Hematopoietic multipotent progenitor cell (in vitro differentiated cells): ENCODE results near the gene NTN4. TPM values are rescaled to one million over a fixed set of nuclear protein-coding genes. Genes with fewer than 3 reads are reported as not detected.
"Not testable (repeated sequence)": the region's sequence is repeated elsewhere in the genome, so short reads cannot be mapped to it uniquely, and the experiment has no call there.

Experiments
- DNase-seq, 3 donors: peaks; one replicate each; pipeline ENCODE4 v3.0.0-alpha.2; 2011 to 2015; ENCODE audit warnings: low read depth in 2 of 3, low spot score in 2 of 3
- total RNA-seq: library from RNA; depleted of rRNA; stranded (reverse); fragments of >200 nt; gene quantifications from one replicate; pipeline ENCODE4 v1.2.3, GENCODE V29; 2012

NTN4 gene
- total RNA-seq, 1 donor, result under 0.01 TPM

DNA sequence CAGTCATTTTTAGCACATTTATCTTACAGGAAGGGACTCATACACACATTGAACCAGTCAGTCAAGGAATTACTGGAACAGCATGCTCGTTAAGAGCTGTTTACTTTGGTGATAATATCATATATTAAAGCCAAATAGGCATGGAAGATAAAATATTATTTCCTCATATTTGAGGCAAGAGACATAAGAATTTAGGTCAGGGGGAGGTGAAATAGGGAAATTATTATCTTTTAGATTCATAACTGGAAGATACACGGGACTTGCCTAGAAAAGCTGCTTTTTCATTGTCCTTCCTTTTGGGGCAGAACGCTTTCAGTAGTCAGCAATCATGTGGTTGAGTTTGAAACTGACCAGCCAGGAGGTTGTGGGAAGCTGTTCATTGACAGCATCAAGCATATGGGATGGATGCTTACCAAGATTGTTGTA is 72.5 kb downstream of the NTN4 start:
- no peak for DNase-seq

DNA sequence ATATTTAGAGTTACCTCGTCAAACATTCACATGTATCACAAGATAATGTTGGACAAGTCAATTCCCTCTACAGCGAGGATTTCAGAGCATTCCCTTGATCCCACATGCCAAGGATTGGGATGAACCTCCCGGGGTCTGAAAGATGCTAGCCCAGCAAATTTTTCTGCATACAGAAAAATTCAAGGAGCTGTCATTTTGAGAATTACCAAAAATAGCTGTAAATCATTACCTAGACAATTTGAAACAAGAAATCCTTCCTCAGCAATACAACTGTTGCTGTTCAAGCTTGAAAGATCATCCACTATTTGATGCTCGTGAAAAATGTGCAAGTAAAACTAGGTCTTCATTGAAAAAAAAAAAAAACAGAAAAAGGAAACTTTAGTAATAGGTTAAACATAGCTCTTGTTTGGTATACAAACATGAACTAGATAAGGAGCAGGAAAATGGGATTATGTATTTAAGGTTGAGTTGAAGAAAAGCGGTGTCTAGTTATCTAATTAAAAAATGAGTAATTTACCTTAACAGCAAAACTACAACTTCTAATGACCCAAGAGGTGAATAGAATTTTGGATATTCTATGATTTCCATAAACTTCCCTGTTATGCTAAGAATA is 73.1 kb downstream of the NTN4 start:
- DNase-seq, result no peak

DNA sequence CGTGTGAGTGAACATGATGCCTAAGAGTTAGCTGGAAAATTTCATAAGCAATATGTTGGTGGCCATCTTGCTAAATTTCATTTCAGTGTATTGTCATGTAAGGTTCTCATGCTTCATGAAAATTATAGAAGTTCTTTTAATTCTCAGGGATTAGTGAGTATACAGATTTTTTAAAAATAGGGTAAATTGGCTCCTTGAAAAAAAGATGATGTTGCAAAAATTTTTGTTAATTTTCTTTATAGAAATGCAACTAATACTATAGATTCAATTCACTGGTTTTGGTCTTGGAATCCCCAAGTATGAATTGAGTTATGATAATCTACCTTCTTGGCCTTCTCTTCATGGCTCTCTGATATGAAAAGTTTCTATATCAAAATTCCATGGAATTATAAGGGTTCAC is 75.4 kb downstream of the NTN4 start:
- DNase-seq, result no peak

DNA sequence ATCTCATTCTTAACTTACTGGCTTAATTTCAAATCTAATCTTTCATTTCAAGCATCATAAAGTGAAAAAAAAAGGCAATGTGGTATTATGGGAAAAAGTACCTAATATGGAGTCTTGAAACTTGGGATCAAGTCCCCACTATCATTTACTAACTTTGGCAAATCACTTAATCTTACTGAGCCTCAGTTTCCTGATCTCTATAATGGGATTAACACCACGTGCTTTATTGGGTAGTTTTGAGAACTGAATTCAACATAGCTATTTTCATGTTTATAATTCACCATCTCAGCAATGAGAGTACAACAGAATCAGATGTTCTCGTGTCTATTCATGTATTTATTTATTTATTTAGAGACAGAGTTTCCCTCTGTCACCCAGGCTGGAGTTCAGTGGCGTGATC is 78.3 kb downstream of the NTN4 start:
- DNase-seq, result no peak

DNA sequence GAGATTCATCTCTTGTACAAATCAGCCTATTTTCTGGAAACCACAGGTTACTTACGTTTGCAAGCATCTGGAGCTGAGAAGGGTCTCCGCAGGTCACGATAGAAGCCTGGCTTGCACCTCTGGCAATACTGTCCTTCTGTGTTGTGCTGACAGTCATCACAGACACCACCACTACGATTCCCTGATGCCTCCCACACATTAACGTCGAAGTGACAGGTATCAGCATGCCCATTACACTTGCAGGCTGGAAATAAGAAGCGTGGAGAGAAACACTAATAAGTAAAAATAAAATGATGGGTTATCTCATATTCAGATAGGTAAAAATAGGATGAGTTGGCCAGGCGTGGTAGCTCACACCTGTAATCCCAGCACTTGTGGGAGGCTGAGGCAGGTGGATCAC is 80.2 kb downstream of the NTN4 start:
- DNase-seq, result no peak

GRCh38 chr12:95709152-95709551 is 81.4 kb downstream of the NTN4 start:
- no peak for DNase-seq

- no peak for DNase-seq
Observed at GRCh38 chr12:95705143-95705542, 85.4 kb downstream of the NTN4 start.

DNA sequence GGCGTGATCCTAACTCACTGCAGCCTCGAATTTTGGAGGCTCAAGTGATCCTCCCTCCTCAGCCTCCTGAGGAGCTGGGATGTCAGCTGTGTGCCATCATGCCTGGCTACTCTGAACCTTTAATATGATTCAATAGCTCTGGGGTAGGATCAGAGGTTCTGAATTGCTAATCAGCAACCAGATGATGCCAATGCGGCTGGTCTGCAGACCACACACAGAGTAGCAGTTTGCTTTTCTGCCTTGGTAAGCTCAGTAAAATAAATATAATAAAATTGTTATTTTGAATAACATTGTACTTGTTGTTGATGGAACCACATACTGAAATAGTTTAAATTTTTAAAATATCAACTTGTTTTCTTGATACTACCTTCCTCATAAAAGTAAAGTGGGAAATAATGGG is 86.6 kb downstream of the NTN4 start:
- DNase-seq, result no peak

DNA sequence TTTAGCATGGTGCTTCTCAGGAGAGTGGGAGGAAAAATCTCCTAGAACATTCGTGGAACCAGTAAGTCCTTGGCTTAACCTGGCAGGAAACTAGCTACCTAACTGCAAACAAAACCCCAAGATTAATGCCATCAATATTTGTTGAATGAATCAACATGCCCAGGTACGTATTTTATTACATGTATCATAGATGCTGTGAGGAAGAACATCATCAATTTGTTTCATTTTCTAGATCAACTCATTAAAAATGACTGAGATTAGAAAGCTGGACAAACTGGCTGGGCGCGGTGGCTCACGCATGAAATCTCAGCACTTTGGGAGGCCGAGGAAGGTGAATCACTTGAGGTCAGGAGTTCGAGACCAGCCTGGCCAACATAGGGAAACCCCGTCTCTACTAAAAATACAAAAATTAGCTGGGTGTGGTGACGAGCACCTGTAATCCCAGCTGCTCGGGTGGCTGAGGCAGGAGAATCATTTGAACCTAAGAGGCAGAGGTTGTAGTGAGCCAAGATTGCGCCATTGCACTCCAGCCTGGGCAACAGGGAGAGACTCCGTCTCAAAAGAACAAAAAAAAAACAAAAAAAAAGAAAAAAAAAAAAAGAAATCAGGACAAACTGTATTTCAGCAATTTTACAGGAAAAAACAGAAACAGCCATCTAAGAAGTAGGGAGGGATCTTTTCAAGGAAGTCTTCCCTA is 88.7 kb downstream of the NTN4 start:
- no peak for DNase-seq

DNA sequence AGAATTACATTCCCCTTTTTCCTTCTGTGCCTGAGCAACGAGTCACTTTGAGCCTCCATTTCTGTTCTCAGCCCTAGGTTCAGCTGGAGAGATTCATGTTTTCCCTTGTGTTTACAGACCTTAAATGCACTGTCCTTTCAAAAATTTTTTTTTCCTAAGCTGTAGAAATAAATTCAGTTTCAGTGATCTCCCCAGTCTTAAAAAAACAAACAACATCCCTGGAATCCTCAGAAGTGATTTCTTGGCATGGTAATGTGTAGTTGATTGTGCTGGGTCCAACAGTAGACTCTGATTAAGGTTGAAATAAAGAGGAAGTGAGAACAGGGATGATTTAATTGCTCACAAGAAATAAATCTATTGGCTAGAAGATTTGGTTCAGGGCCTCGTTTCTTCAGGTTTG is 89.3 kb downstream of the NTN4 start:
- DNase-seq, result no peak

DNA sequence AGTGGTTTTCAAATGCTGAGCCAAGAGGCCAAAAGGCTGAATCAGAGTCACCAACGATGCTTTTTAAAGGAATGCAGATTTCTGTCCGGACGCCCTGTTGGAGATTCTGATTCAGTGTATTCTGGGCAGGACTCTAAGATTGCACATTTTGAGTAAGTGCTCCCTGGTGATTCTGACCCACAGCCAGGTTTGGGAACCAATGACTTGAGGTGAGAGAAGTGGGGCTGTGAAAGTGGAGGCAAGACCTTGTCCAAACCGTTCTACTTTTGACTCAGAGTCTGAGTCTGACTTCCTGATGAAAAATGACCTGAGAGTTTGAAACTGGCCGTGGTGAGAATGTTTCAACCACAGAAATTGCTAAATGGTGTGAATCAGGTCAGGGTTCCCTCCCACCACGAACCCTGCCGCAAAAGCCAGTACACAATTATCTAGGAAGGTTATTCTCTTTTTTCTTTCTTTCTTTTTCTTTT is 90.2 kb downstream of the NTN4 start:
- DNase-seq, result no peak

DNA sequence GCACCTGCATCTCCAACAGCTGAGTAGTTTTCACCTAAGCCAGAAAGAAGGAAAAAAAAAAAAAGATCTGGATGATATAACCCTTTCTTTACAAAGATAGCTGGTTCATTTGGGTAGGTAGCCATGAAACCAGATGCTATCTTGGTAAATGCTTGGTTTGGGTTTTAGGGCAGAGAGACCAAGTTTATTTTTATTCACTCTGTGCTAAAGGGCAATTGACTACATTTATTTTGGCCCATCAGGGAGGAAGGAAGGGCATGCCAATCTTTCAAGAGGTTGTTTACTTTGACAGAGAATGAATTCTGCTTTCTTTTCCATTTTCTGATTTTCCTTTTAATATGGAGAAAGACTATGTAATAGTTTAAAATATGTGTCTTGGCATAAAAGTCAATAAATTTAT is 91.0 kb downstream of the NTN4 start:
- no peak for DNase-seq

DNA sequence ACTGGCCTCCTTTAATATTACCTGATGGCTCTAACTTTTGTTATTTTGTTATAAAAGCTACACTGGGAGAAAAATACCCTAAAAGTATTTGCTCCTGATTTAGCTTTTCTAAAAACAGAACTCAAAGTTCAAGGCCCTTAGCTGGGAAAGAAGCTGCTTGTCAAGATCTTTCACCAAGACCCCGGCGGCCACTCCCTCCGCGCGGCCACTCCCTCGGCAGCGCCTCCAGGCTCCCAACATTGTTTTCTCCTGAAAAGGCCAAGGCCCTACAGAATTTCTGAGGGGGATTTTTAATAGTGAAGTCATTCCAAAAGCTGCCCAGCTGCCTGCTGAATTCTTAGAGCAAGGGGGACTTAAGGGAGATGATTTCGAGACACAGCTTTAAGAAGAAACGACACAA is 96.4 kb downstream of the NTN4 start:
- DNase-seq, result no peak

DNA sequence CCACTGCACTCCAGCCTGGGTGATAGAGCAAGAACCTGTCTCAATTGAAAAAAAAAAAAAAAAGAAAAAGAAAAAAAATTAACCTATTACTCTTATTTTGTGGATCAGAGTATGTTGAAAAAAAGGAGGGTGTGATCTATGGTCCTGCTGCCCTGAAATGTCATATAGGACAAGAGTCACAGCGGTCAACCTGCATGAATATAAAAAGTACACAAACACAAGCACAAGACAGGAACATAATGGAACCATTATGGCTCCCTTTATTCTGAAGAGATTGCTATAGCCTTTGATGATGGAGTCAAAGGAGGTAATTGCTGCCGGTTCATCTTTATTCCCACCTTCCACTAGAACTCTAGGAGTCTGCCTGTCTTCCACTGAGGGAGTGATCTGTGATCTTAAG is 96.9 kb downstream of the NTN4 start:
- DNase-seq, result no peak

DNA sequence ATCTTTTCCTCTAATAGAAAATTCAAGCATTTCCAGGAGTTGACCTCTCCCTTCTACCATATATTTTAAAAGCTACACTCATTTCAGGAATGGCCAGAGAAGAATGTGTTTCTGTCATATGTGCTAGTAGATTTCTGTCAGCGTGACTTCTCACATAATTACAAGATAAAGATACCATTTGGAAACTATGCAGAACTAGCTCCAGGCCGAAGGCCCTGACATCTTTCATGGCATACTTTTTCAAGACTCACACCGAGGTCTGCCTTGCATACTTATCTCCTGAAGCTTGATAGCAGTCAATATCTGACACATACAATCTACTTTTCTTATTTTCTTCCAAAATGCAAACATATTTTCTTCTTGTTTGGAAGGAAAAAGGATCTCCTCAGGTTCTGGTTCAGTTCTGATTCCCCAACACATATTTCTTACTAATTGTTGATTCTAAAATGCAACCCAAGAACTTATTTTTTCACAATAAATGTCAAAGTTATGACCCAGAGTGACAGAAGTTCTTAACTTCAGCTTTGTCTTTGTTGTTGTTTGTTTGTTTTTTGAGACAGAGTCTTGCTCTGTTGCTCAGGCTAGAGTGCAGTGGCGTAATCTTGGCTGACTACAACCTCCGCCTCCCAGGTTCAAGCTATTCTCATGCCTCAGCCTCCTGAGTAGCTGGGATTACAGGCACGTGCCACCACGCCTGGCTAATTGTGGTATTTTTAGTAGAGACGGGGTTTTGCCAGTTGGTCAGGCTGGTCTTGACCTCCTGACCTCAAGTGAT is 99.5 kb downstream of the NTN4 start:
- DNase-seq, result no peak

DNA sequence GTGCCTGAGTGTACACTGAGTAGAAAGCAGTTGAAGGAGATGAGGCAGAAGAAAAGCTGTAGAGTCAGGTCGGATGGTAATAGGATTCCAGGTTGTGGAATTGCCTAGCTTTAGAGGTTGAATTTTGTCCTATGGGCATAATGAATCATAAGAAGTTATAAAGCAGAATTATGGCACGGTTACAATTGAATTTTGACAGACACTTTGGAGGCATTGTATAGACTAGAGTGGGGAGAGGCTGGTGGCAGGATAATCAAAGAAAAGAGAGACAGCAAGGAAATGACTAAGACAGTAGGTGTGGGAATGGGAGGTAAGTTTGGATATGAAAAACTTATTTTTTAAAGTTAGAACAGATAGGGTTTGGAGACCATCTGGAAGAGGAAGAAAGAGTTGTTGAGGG is 102.6 kb downstream of the NTN4 start:
- DNase-seq, result no peak

GRCh38 chr12:95683418-95683817 is 107.1 kb downstream of the NTN4 start:
- DNase-seq, result no peak

DNA sequence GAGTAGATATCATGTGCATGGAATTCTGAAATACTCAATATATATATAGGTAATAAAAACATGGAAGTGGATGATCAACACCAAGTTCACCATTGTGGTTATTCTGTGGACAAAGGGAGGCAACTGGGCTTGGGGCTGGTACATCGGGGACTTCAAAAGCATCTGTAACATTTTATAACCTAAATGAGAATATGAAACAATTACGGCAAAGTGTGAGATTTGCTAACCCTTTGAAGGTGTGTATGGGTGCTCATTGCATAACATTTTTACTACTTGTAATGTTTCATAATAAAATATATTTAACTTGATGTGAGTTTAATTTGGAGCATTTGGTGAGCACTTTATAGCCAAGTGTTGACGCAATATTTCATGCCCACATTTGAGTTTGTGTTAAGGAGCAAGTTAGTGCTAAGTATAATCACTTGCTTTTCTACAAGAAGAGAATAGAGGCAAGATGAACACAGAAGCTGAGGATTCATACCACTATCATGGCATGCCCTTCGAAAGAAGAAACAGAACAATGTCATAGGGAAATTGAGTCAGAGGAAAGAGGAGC is 109.3 kb downstream of the NTN4 start:
- no peak for DNase-seq

- DNase-seq, result no peak
Observed at GRCh38 chr12:95678684-95679083, 111.9 kb downstream of the NTN4 start.

- DNase-seq, result not testable (repeated sequence)
Observed at GRCh38 chr12:95677782-95678181, 112.8 kb downstream of the NTN4 start.

DNA sequence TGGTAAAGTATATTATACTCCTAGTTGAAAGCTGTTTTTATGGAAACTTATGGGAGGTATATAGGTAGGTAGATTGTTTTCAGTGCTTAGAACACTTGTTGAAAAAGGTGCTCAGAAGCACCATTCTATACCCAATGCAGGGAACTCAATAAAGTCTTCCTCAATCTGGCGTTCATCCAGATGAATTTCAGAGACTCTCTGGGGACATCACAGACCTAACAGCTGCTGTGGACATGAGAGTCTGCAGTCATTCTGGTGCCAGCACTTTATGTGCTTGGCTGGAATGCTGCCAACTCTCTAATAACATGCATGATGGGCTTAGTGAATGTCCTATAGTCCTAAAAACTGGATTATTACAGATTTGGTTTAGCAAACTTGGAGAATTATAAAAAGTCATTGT is 115.9 kb downstream of the NTN4 start:
- no peak for DNase-seq

GRCh38 chr12:95674163-95674562 is 116.4 kb downstream of the NTN4 start:
- DNase-seq, result no peak
